A673 (cell line): Measurements from ENCODE around the gene RIMS4. TPM values are rescaled to one million over a fixed set of nuclear protein-coding genes. Genes with fewer than 3 reads are reported as not detected.
A peak's percentile ranks its signal among the peaks of the same experiment; 100 is the strongest.

Experiments used
- BruUV-seq: library from RNA; stranded (reverse); fragments of 400-500 nt; replicated peaks from 2 replicates; lab custom pipeline; 2021; lab: Mats Ljungman, UMichigan
- CTCF ChIA-PET: fragments of 300-600 bp; sonication (Branson Sonifier 250); formaldehyde crosslinking; loops from one replicate; lab custom pipeline; 2022; ENCODE audit warnings: antibody characterized with exemption; lab: Charles Lee
- POLR2A ChIA-PET: fragments of 300-600 bp; sonication (Branson Sonifier 250); formaldehyde crosslinking; loops from one replicate; lab custom pipeline; 2022; ENCODE audit warnings: antibody characterized with exemption; ENCODE audit not compliant: low non-redundant PET; lab: Charles Lee
- DNase-seq: peaks from one replicate; pipeline ENCODE4 v3.0.0-alpha.2; 2015; ENCODE audit warnings: low spot score
- H3K27ac ChIP-seq: fragments of 200-600 bp; sonication (generic); 2 replicates; pipeline ENCODE4 v1.5.1; 2016; ENCODE audit warnings: mixed run types, low read depth, mild to moderate bottlenecking, mixed read lengths, antibody characterized with exemption, low read length; ENCODE audit not compliant: poor library complexity, severe bottlenecking
- H3K27me3 ChIP-seq: fragments of 200-600 bp; sonication (generic); replicated peaks from 2 replicates; pipeline ENCODE4 v1.6.1; 2017; ENCODE audit warnings: mixed run types, low read depth, mild to moderate bottlenecking, mixed read lengths, antibody characterized with exemption, low read length; ENCODE audit not compliant: insufficient read depth, poor library complexity
- H3K36me3 ChIP-seq: fragments of 200-600 bp; sonication (generic); 2 replicates; pipeline ENCODE4 v1.6.1; 2016; ENCODE audit warnings: mixed run types, mild to moderate bottlenecking, mixed read lengths, antibody characterized with exemption, low read length; ENCODE audit not compliant: insufficient read depth, poor library complexity, severe bottlenecking
- H3K4me1 ChIP-seq: fragments of 200-600 bp; sonication (generic); 2 replicates; pipeline ENCODE4 v1.6.1; 2017; ENCODE audit warnings: mixed run types, mild to moderate bottlenecking, mixed read lengths, antibody characterized with exemption, low read length; ENCODE audit not compliant: insufficient read depth, poor library complexity, severe bottlenecking
- H3K4me3 ChIP-seq: fragments of 200-600 bp; sonication (generic); 2 replicates; pipeline ENCODE4 v1.5.1; 2016; ENCODE audit warnings: low read depth, mixed run types, mild to moderate bottlenecking, mixed read lengths, low read length; ENCODE audit not compliant: poor library complexity, severe bottlenecking
- H3K9me3 ChIP-seq: fragments of 200-600 bp; sonication (generic); 2 replicates; pipeline ENCODE4 v1.6.1; 2016; ENCODE audit warnings: mixed run types, low read depth, mild to moderate bottlenecking, mixed read lengths, antibody characterized with exemption, low read length; ENCODE audit not compliant: poor library complexity, severe bottlenecking
- CTCF ChIP-seq: fragments of 300-800, 200-600 bp; sonication (generic); conservative IDR thresholded peaks from 2 replicates; pipeline ENCODE4 v1.5.1; 2017; ENCODE audit warnings: low read depth, mild to moderate bottlenecking, antibody characterized with exemption, low read length, moderate library complexity, mixed read lengths
- EZH2 ChIP-seq: fragments of 200-600 bp; sonication (generic); IDR thresholded peaks from 2 replicates; pipeline ENCODE4 v1.6.1; 2017; ENCODE audit warnings: borderline replicate concordance, low read depth, mild to moderate bottlenecking, mixed read lengths, antibody characterized with exemption, low read length; ENCODE audit not compliant: poor library complexity, severe bottlenecking
- intact Hi-C: fragments of 100-400 bp; cut with micrococcal nuclease; formaldehyde crosslinking; loops from one replicate; pipeline ENCODE4 v1.10.0; 2022; ENCODE audit not compliant: unreplicated experiment
- total RNA-seq: library from RNA; stranded (reverse); gene quantifications from 2 replicates; pipeline ENCODE4 v1.2.3, GENCODE V29; 2021

Gene RIMS4
- total RNA-seq, 1 experiment from 2014 or later: 0.39 TPM

DNA sequence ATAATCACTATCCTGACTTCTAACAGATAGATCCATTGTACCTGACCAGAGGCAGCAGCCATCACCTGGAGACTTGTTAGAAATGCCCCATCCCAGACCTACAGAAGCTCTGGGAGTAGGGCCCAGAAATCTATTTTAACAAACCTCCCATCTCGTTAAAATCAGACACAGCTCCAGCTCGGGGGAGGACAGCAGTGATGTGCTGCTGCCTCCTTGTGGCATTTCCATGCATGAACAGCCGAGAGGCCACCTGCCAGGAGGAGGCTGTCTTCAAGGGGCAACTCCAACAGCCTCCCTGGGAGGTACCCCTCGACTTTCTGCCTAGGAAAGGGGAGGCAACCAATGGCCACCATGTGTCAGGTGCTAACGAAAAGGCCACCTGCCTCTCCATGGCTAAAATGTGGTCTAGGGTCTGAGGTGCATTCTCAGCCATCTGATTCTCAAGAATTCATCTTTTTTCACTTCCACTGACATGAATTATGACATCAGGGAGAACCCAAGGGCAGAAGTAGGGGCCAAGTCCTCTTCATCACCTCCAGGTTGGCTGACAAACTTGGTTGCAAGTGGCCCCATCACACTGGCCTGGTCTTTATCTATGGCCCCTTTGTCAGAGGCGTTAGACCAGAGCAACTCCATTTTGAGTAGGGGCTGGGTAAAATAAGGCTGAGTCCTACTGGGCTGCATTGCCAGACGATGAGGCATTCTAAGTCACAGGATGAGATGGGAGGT lies 76.8 kb downstream of the RIMS4 start:
- Histone ChIP-seq H3K9me3 (no peaks in the 10 kb centered on the region), H3K27ac (no peak overlapping the region), H3K4me1 (peaks cover 22% of the 10 kb centered on the region), H3K36me3 (no peaks in the 10 kb centered on the region), H3K27me3 (no peaks in the 10 kb centered on the region), H3K4me3 (no peak overlapping the region)
- BruUV-seq: no TSS peak
- ChIA-PET POLR2A (no interaction called here), CTCF (interaction anchor here (1.5 to 1.6 kb wide), 2 partner anchors 13 to 48 kb away, joined by 3 to 4 read pairs; no protein-coding TSS in a partner anchor)
- intact Hi-C loops: loop anchor here (1.0 to 10.0 kb wide), 3 partner anchors 48 to 519 kb away; partner anchors contain the start of gene OSER1
- peak; percentile 78 for DNase-seq
- peak; percentile 90 for TF ChIP-seq CTCF
- no peak for TF ChIP-seq EZH2

DNA sequence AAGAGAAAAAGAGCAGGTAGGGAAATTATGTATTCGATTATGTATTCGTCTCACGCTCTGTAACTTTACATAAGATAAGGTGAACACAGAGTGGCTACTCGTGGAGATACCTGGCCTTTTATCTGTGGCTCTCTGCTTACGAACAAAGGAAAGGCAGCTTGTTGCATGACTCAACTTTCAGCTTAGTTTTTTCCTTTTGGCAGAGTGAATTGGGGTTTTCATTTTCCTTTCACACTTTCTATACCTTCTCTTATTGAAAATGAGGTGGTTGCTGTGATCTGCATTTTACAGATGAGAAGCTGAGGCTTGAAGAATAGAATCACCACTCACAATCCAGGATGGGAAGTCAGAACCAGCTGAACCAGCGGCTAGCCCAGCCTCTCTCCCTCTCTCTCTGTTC lies 78.0 kb downstream of the RIMS4 start:
- no peak for DNase-seq

GRCh38 chr20:44731657-44732056 lies 78.7 kb downstream of the RIMS4 start:
- CTCF ChIA-PET: interaction anchor here (0.6 to 1.0 kb wide), 2 partner anchors 9 to 46 kb away, joined by 3 to 4 read pairs; no protein-coding TSS in a partner anchor
- no peak for DNase-seq
- POLR2A ChIA-PET: no interaction called here
- H3K36me3 ChIP-seq: no peaks in the 10 kb centered on the region
- H3K9me3 ChIP-seq: no peaks in the 10 kb centered on the region
- H3K4me1 ChIP-seq: peaks cover 23% of the 10 kb centered on the region
- BruUV-seq: no TSS peak
- TF ChIP-seq CTCF (no peak), EZH2 (no peak)
- intact Hi-C loops: loop anchor here (5.0 to 10.0 kb wide), 2 partner anchors 344 to 517 kb away; partner anchors contain the start of gene OSER1
- H3K4me3 ChIP-seq: no peak overlapping the region
- no peak overlapping the region for H3K27ac ChIP-seq
- no peaks in the 10 kb centered on the region for H3K27me3 ChIP-seq

More for the DNA sequence above, 78.0 kb downstream of the RIMS4 start:
- intact Hi-C loops: loop anchor here (5.0 to 10.0 kb wide), 2 partner anchors 345 to 518 kb away; partner anchors contain the start of gene OSER1
- Histone ChIP-seq H3K27me3 (no peaks in the 10 kb centered on the region), H3K4me3 (no peak overlapping the region), H3K9me3 (no peaks in the 10 kb centered on the region), H3K4me1 (peaks cover 23% of the 10 kb centered on the region), H3K36me3 (no peaks in the 10 kb centered on the region), H3K27ac (no peak overlapping the region)
- BruUV-seq: no TSS peak
- CTCF ChIA-PET: interaction anchor here (0.6 to 1.6 kb wide), 3 partner anchors 9 to 47 kb away, joined by 3 to 4 read pairs (median 3); no protein-coding TSS in a partner anchor
- TF ChIP-seq CTCF (no peak), EZH2 (no peak)
- POLR2A ChIA-PET: no interaction called here
